B cell (primary cell): ENCODE results near the gene CIAO2A.

ENCODE experiments used
- EZH2 ChIP-seq: IDR thresholded peaks from 2 replicates; pipeline ENCODE4 v1.6.1; 2012; ENCODE audit warnings: borderline replicate concordance, low read depth, mild to moderate bottlenecking, moderate library complexity, low read length; ENCODE audit not compliant: insufficient read depth, poor library complexity, severe bottlenecking
- TF ChIP-seq, protein P1 (sequence below): fragments of 200-600 bp; IDR thresholded peaks from one replicate; pipeline ENCODE4 v1.8.0; 2022; ENCODE audit warnings: antibody characterized with exemption, mild to moderate bottlenecking

DNA sequence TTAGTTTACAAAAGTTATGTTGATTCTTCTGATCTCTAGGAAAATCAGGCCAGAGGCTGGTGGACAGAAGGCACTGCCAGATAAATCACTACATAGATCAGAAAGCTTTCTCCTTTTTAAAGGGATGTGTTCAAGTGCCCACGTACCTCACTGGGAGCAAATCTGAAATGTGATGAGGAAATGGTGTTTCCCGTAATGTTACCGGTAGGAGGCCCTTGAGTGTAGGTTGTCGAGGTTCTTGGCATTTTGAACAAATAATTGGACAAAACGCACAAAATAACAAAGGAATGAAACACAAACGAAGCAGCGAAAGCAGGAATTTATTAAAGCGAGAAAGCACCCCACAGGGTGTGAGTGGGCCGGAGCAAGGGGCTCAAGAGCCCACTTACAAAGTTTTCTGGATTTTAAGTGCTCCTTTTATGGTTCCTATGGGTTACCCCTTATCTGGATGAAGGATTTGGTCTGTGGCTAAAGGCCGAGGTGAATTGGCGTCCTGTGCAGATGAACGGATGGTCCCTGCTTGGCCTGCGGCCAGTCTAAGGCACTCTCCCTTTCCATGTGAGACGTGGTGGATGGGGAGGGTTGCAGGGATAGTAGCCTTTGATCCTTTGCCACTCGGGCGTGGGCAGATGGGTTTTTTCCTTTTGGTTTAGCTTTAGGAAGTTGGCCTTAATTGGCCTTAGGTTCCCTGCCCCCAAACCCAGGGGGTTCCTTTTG is 3.2 kb upstream of the CIAO2A start:
- TF ChIP-seq, protein P1, sequence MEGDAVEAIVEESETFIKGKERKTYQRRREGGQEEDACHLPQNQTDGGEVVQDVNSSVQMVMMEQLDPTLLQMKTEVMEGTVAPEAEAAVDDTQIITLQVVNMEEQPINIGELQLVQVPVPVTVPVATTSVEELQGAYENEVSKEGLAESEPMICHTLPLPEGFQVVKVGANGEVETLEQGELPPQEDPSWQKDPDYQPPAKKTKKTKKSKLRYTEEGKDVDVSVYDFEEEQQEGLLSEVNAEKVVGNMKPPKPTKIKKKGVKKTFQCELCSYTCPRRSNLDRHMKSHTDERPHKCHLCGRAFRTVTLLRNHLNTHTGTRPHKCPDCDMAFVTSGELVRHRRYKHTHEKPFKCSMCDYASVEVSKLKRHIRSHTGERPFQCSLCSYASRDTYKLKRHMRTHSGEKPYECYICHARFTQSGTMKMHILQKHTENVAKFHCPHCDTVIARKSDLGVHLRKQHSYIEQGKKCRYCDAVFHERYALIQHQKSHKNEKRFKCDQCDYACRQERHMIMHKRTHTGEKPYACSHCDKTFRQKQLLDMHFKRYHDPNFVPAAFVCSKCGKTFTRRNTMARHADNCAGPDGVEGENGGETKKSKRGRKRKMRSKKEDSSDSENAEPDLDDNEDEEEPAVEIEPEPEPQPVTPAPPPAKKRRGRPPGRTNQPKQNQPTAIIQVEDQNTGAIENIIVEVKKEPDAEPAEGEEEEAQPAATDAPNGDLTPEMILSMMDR, result peak; percentile 9
- no peak for TF ChIP-seq EZH2
